ENCODE data around the gene OGFOD3.

The OGFOD3 gene

DNA sequence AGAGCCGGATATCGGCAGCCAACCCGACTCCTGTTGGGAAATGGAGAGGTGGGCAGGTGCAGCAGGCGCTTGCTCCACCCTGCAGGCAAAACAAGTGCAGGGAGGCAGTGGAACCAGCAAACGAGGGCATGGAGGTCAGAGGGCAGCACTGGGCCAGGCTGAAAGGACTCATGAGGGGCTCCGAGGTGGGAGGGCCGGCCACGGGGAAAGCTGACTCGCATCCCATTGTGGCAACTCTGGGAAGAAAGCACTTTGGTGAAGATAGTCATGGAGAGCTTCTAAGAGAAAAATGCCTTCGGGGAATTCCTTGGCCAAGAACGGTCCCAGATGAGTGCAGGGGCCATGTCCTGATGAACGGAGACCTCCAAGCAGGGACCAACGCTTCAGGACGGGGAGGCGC, 27.7 kb upstream of the OGFOD3 start:
- DNase-seq = no peak

DNA sequence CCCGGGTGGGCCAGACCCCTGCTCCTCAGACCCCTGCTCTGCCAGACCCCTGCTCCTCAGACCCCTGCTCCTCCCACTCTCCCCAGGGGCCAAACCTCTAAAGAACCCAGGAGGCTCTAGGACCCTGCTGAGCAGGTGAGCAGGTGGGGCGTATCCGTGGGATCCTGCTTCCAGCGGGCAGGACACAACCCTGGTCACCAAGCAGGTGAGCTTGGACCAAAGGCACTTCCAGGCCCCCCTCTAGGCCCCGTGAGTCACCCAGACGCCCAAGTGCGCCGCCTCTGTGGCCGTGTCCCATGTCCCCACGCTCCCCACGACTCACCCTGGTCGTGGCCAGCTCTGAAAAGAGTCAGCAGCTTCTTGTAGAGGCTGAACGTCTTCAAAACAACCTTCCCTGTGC, 27.2 kb upstream of the OGFOD3 start:
- peak; percentile 63 for DNase-seq

DNA sequence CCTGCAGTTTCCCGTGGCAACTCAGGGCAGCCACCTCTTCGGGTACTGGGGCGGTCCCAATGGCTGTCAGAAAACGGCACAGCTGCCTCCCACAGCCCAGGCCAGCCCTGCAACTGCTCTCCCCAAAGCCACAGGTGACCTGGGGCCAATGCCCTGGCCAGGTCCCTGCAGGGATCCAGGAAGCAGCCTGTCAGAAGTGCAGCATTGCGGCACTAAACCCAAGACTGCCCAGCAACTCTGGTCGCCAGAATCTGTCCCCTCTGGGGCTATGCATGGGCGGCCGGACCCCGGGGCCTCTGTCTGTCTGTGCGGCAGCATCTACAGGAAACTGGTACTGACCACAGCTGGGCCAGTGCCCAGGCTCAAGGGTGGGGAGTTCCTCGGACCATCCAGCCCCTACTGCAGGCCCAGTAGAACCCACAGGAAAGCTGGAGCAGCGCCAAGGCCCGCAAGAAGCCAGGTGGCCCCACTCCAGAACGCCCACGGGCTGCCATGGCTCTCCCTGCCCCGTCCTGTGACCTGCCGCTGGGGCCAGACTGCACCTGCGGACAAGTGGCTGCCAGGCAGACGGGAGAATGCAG, 26.6 kb upstream of the OGFOD3 start:
- no peak for DNase-seq

GRCh38 chr17:82444284-82444893, 26.0 kb upstream of the OGFOD3 start:
- DNase-seq = no peak

GRCh38 chr17:82443465-82444283, 25.3 kb upstream of the OGFOD3 start:
- no peak for DNase-seq

DNA sequence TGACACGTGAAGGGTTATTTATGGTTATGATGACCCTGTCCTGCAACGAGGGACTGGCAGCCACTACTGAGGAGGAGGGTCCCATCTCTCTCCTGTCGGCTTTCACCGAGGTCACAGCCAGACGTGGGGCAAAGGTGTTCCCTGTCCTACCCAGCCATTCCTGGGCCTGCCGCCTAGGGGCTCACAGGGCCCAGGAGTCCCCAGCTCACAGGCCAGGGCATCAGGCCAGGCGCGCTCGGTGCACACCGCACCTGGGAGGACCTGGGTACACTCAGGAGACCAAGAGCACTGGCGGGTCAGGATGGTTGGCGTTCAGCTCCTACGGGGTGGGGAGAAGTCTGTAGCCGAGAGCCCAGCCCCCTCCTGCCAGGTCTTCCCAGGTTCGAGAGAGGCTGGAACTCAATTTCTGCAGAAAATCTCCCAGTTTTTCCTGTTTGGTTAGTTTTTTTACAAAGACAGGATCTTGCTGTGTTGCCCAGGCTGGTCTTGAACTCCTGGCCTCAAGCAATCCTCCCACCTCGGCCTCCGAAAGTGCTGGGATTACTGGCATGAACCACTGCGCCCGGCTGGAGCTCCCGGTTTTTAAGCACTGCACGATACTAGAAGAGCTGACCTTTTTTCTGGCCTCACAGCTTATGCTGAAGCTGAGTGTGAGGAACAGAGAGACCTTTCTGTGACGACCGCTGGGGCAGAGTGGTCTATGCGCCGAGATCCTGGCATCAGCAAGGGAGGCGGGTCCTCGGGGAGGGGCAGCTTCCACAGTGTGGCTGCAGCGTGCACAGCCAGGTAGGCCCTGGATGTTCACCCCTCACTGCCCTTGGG, 24.5 kb upstream of the OGFOD3 start:
- DNase-seq = no peak

DNA sequence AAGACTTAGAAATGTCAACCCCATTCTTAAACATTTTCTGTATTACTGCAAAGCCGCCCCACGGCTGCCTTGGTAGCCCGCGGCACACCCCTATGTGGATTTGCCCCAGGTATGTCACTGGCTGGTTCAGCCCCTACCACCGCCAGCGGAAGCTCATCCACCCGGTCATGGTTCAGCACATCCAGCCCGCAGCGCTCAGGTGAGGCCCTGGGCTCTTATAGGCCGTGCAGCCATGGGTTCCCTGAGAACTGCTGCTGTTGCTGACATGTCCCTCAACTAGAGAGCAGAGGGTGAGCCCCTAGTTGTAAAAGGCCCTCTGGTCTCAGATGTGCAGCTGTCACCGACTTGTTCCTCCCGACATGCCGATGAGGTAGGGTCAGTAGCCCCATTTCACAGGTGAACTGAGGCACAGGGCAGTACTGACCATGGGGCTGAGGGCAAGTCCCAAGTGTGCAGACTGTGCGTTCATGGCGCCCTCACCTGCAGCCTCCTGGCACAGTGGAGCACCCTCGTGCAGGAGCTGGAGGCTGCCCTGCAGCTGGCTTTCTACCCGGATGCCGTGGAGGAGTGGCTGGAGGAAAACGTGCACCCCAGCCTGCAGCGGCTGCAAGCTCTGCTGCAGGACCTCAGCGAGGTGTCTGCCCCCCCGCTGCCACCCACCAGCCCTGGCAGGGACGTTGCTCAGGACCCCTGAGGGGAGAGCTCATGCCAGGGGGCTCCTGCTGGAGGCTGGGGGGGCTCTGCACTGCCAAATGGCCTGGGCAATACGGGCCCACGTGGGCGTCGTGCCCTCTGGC, 23.5 kb upstream of the OGFOD3 start:
- no peak for DNase-seq

- no peak for DNase-seq
These were observed 22.7 kb upstream of the OGFOD3 start for GRCh38 chr17:82440991-82441627.

DNA sequence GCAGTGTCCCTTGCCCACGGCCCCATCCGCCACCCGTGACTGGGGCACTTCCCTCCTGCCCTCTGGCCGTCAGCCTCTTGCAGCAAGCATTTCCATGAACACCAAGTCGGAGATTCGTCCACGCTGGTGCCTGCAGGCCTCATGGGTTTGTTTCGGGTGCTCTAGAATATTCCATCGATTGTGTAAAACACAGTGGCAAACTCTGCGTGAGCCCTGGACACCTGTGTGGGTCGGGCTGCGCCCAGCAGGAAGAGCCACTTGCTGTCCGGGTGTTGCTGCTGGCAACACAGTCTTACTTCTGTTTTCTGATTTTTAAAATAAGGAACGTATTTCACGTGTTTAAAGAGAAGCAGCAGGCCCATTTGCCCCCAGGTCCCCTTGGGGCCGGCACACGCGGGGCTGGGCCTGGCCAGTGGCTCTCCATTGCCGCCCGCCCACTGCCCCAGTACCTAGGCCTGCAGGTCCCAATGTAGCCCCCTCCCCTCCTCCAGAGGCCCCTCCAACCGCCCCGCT, 22.1 kb upstream of the OGFOD3 start:
- DNase-seq = no peak

GRCh38 chr17:82439829-82440365, 21.5 kb upstream of the OGFOD3 start:
- no peak for DNase-seq

DNA sequence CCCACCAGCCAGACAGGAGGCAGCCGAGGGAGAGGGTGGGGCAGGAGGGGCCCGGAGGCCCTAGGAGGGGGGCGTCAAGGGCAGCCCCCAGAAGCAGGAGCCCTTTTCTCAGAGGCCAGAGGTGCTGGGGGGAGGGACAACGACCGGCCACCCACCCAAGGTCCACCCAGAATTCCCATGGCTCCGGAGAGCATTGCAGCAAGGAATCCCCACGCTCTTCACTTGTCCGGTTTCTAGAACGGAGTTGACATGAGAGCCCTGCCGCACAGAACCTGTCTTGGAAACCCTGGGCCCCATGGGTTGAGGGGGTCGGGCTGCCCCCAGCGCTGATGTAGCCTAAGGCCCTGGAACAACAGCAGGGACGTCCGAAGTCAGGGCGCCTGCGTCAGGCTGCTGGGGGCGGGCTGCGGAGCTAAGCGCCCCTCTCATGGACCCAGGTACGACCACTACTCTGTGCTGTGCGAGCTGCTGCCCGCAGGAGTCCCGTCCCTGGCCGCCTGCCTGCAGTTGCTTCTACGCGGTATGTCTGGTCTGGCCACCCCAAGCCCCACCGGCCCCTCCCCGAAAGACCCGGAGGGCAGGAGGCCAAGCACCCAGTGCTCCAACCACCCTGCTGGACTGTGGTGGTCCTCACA, 20.9 kb upstream of the OGFOD3 start:
- DNase-seq = no peak

DNA sequence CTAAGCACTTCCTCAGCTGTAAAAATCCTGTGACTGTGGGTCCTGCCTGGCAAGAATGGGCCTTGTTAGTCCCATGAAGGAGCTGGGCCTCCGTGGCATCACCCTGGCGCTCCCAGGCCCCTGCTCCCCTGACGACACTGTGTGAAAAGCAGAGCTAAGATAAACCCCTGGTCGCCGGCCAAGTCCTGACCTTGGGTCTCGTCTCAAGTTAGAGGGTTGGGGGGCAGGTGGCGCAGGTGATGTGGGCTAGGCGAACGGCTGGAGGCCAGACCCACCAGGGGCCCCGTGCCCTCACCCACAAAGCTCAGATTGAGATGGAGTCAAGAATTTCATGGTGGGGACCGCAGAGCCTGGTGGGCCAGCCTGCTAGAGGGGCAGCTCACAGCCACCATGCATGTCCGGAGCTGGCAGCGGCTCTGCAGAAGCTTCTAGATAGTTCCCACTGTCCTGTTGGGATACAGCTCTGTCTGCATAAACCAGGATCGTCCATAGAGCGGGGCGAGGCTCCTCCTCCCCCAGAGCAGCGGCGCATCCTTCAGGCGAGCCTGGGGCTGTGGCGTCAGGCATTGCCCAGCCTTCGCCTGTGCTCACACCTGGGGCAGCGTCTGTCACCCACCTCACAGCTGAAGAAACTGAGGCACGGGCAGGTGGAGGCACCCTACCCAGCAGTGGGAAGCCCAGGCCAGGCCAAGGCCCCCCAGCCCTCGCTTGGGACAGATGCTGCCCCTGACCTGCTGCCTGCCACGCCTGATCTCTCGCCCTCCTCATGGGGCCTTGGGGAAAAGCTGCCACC, 20.2 kb upstream of the OGFOD3 start:
- DNase-seq = no peak

GRCh38 chr17:82437325-82437668, 18.9 kb upstream of the OGFOD3 start:
- DNase-seq = no peak

GRCh38 chr17:82436601-82437324, 18.4 kb upstream of the OGFOD3 start:
- DNase-seq = no peak

DNA sequence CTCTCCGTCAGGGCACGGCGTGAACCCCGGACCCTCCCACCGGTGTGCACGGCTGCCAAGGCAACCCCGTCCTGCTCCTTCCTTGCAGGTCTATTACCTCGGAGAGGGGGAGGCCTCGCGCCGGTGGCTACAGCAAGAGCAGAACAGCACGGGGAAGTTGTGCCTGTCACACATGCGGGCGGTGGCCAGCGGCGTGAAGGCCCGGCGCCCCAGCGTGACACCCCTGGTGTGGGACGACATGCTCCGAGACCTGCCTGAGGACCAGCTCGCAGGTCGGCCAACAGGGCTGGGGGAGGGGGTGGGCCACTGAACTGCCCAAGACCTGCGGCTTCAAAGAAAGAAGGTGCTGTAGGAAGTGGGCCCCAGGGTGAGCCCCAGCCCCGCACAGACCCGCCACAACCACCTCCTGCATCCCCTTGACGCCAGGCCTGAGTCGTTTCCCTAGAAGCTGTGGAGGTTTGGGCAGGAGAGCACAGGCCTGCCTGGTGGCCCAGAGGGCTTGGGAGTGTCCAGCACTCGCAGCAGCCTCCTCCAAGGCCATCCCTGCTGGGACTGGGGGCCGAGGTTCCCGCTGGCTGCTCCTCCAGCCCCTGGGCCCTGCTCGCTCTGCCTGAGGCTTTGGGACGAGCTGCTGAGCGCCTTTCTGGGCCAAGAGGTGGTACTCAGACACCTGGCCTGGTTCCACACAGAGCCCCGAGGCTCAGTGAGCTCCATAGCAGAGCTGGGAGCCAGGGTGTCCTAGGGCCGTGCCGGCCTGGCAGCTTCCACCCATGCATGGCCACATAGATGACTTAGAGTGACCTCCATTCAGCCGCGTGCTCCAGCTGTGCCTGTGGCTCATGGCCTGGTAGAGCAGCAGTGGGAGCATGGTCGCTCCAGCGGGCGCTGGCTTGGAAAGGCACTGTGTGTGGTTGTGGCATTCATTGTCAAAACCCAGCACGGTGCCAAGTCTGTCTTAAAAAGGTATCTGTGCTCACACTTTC, 17.5 kb upstream of the OGFOD3 start:
- DNase-seq = no peak

DNA sequence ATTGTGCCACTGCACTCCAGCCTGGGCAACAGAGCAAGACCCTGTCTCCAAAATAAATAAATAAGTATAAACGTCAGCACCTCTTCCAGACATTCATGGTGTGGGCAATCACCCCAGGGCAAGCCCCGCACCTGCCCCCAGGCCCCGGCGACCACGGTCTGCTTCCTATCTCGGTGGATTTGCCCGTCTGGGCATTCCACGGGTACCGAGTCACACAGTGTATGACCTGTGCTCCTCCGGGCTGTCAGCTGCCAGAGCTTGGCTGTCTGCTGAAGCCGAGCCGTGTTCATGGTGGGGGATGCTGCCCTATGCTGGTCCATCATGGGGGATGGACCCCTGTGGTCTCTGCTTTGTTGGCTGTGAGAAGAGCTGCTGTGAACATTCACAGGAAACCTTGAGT, 16.7 kb upstream of the OGFOD3 start:
- DNase-seq = no peak

DNA sequence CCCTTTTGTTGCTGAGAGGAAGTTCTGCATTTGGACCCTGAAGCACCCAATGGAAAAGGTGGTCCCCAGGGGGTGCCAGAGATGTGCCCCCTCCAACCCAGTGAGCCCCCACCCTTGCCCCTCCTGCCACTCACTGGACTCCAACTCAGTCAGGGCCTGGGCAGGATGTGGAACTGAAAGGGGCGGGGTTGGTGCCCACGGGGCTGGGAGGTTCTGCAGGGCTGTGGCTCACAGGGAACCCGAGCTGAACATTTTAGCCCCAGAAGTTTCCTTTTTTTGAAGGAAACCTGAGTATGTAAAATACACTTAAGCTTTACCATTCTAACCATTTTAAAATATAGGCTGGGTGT, 15.8 kb upstream of the OGFOD3 start:
- DNase-seq = no peak

DNA sequence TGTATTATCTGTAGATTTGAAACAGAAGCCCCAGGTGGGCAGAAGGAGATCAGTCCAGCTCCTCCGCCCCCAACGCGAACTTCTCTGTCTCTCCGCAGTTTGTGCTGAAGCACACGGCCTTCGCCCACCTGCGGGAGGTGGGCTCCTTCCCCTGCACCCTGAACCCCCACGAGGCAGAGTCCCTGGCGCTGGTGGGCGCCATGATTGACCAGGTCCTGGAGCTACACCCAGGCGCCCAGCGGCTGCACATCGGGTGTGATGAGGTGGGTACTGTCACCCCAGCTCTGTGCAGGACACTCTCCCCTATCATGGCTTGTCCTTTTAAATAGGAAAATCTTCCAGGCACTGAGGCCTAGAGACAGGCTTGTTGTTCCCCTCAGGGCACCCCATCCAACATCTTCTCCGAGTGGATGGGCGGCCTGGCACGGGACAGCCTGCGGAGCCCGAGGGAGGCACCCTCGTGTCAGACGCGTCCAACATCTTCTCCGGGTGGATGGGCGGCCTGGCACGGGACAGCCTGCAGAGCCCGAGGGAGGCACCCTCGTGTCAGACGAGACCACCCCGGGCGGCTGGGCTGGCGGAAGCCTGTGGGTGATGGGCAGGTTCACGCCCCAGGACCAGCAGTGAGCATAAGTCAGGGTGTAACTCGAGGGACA, 15.3 kb upstream of the OGFOD3 start:
- no peak for DNase-seq
